H1 (cell line): ENCODE data around the gene KLHL17. TPM values are rescaled to one million over a fixed set of nuclear protein-coding genes. Genes with fewer than 3 reads are reported as not detected.

Experiments
- CTCF ChIA-PET: fragments of 300-600 bp; sonication (Branson Sonifier 250); formaldehyde crosslinking; loops from one replicate; lab custom pipeline; 2021; ENCODE audit not compliant: partially characterized antibody; lab: Charles Lee
- POLR2A ChIA-PET: fragments of 300-600 bp; sonication (Branson Sonifier 250); formaldehyde crosslinking; loops from one replicate; lab custom pipeline; 2021; ENCODE audit warnings: inconsistent platforms; ENCODE audit not compliant: partially characterized antibody; lab: Charles Lee
- DNase-seq, 2 experiments: peaks; one replicate each; pipeline versions ENCODE4 v3.0.0 to v3.0.0-alpha.2; 2010 to 2022; ENCODE audit warnings: low spot score in 2 of 2, low read depth in 1 of 2, mixed read lengths in 1 of 2
- FAIRE-seq: peaks from 2 replicates; lab custom pipeline; 2011; peaks lifted over from hg19 to GRCh38; lab: Jason Lieb, UNC
- H2AFZ ChIP-seq: 2 replicates; pipeline ENCODE4 v1.8.1; 2012; ENCODE audit warnings: low read length, inconsistent platforms
- H2AK5ac ChIP-seq: 2 replicates; pipeline ENCODE4 v1.6.1; 2013; ENCODE audit warnings: low read depth, low read length
- H2BK120ac ChIP-seq: replicated peaks from 2 replicates; pipeline ENCODE3; 2013; ENCODE audit warnings: low read depth, low read length, inconsistent platforms
- H2BK12ac ChIP-seq: 2 replicates; pipeline ENCODE4 v1.6.1; 2013; ENCODE audit warnings: low read depth, low read length
- H2BK15ac ChIP-seq: 2 replicates; pipeline ENCODE4 v1.6.1; 2013; ENCODE audit warnings: low read length
- H2BK20ac ChIP-seq: 2 replicates; pipeline ENCODE4 v1.6.1; 2013; ENCODE audit warnings: low read length
- H2BK5ac ChIP-seq: 2 replicates; pipeline ENCODE4 v1.6.1; 2013; ENCODE audit warnings: low read depth, low read length
- H3K14ac ChIP-seq: 2 replicates; pipeline ENCODE4 v1.6.1; 2013; ENCODE audit warnings: inconsistent platforms; ENCODE audit not compliant: insufficient read length
- H3K18ac ChIP-seq: 2 replicates; pipeline ENCODE4 v1.6.1; 2013; ENCODE audit warnings: low read length; ENCODE audit errors: extremely low read depth
- H3K23ac ChIP-seq: 2 replicates; pipeline ENCODE4 v1.6.1; 2013; ENCODE audit warnings: inconsistent platforms; ENCODE audit not compliant: insufficient read length
- H3K23me2 ChIP-seq: 2 replicates; pipeline ENCODE4 v1.6.1; 2013; ENCODE audit warnings: low read depth, low read length
- H3K27ac ChIP-seq: 2 replicates; pipeline ENCODE4 v1.6.1; 2011; ENCODE audit warnings: low read depth, low read length, inconsistent platforms
- H3K27me3 ChIP-seq, 4 experiments: replicated peaks in 1 of 4; 1 replicate in 1 of 4; 2 replicates in 3 of 4; pipeline versions ENCODE4 v1.6.1 to v1.8.1; 2011 to 2013; ENCODE audit warnings: low read length in 3 of 4, mild to moderate bottlenecking in 3 of 4, inconsistent platforms in 2 of 4, mixed read lengths in 2 of 4, moderate library complexity in 1 of 4; ENCODE audit not compliant: control insufficient read depth in 3 of 4, insufficient read depth in 3 of 4; ENCODE audit errors: extremely low read depth in 1 of 4
- H3K36me3 ChIP-seq, 4 experiments: 2 replicates each; pipeline versions ENCODE4 v1.6.1 to v1.8.1; 2011 to 2013; ENCODE audit warnings: mild to moderate bottlenecking in 4 of 4, low read length in 3 of 4, moderate library complexity in 2 of 4, control low read depth in 1 of 4, inconsistent platforms in 1 of 4; ENCODE audit not compliant: insufficient read depth in 4 of 4, control insufficient read depth in 2 of 4
- H3K4ac ChIP-seq: replicated peaks from 2 replicates; pipeline ENCODE3; 2013; ENCODE audit warnings: low read length, low read depth, mixed read lengths, inconsistent platforms; ENCODE audit not compliant: insufficient read length
- H3K4me1 ChIP-seq, 4 experiments: replicated peaks in 1 of 4; 1 replicate in 1 of 4; 2 replicates in 3 of 4; pipeline versions ENCODE4 v1.6.1 to v1.8.1; 2011 to 2013; ENCODE audit warnings: low read length in 3 of 4, inconsistent platforms in 2 of 4, mixed read lengths in 1 of 4; ENCODE audit not compliant: insufficient read depth in 4 of 4, control insufficient read depth in 3 of 4
- H3K4me2 ChIP-seq, 2 experiments: 2 replicates each; pipeline versions ENCODE4 v1.6.1 to v1.8.1; 2011 to 2013; ENCODE audit warnings: low read depth in 2 of 2, low read length in 2 of 2, control low read depth in 1 of 2, inconsistent platforms in 1 of 2, mild to moderate bottlenecking in 1 of 2; ENCODE audit not compliant: insufficient read depth in 1 of 2
- H3K4me3 ChIP-seq, 4 experiments: fragments of 200-600, 300-600 bp in 1 of 4; sonication (generic), shearing (Covaris generic), sonication (Bioruptor Twin) in 1 of 4; 2 replicates each; pipeline versions ENCODE4 v1.5.1 to v1.8.1; 2011 to 2016; ENCODE audit warnings: low read length in 4 of 4, low read depth in 3 of 4, control low read depth in 2 of 4, inconsistent platforms in 2 of 4, mild to moderate bottlenecking in 2 of 4, mixed read lengths in 1 of 4, moderate library complexity in 1 of 4; ENCODE audit not compliant: insufficient read depth in 2 of 4; ENCODE audit errors: extremely low read depth in 1 of 4
- H3K56ac ChIP-seq: replicated peaks from 2 replicates; pipeline ENCODE3; 2013; ENCODE audit warnings: low read depth, mild to moderate bottlenecking, mixed read lengths, low read length, inconsistent platforms; ENCODE audit not compliant: insufficient read length
- H3K79me1 ChIP-seq: 2 replicates; pipeline ENCODE4 v1.6.1; 2013; ENCODE audit warnings: low read depth, low read length, control low read depth
- H3K79me2 ChIP-seq, 2 experiments: 2 replicates each; pipeline versions ENCODE4 v1.6.1 to v1.8.1; 2012 to 2013; ENCODE audit warnings: low read length in 2 of 2, mild to moderate bottlenecking in 2 of 2, inconsistent platforms in 1 of 2; ENCODE audit not compliant: insufficient read depth in 2 of 2, control insufficient read depth in 1 of 2
- H3K9ac ChIP-seq, 4 experiments: replicated peaks in 1 of 4; 1 replicate in 1 of 4; 2 replicates in 3 of 4; pipeline versions ENCODE4 v1.6.1 to v1.8.1; 2011 to 2013; ENCODE audit warnings: low read depth in 3 of 4, low read length in 3 of 4, control low read depth in 2 of 4, mild to moderate bottlenecking in 2 of 4, moderate library complexity in 2 of 4, inconsistent platforms in 1 of 4; ENCODE audit errors: extremely low read depth in 1 of 4
- H3K9me3 ChIP-seq, 2 experiments: 2 replicates each; pipeline versions ENCODE4 v1.6.1 to v1.8.1; 2012 to 2013; ENCODE audit warnings: mild to moderate bottlenecking in 2 of 2, moderate library complexity in 2 of 2, control low read depth in 1 of 2, inconsistent platforms in 1 of 2, low read depth in 1 of 2, low read length in 1 of 2, mixed read lengths in 1 of 2; ENCODE audit not compliant: insufficient read depth in 2 of 2
- H4K20me1 ChIP-seq, 2 experiments: replicated peaks in 1 of 2; 2 replicates each; pipeline versions ENCODE3 to v1.8.1; 2011 to 2013; ENCODE audit warnings: inconsistent platforms in 2 of 2, low read length in 2 of 2, mild to moderate bottlenecking in 1 of 2; ENCODE audit not compliant: insufficient read depth in 2 of 2, control insufficient read depth in 1 of 2
- H4K5ac ChIP-seq: 2 replicates; pipeline ENCODE4 v1.6.1; 2013; ENCODE audit warnings: low read length, low read depth, mixed read lengths, inconsistent platforms; ENCODE audit not compliant: insufficient read length
- H4K8ac ChIP-seq: 2 replicates; pipeline ENCODE4 v1.8.0; 2013; ENCODE audit warnings: mild to moderate bottlenecking, moderate library complexity, low read length, inconsistent platforms; ENCODE audit not compliant: insufficient read depth; ENCODE audit errors: extremely low read depth
- H4K91ac ChIP-seq: replicated peaks from 2 replicates; pipeline ENCODE3; 2013; ENCODE audit warnings: low read length, mixed read lengths, inconsistent platforms; ENCODE audit not compliant: insufficient read length
- TAF7 ChIP-seq: optimal IDR thresholded peaks from 2 replicates; pipeline ENCODE3; 2011; ENCODE audit warnings: low read depth, mild to moderate bottlenecking, inconsistent platforms, low read length, moderate library complexity, borderline replicate concordance
- WGBS, 2 experiments: shearing (Covaris generic) in 1 of 2; methylation state at CpG; one replicate each; pipeline versions ENCODE4 v1.1.6 to v1.1.7; 2013 to 2015; ENCODE audit warnings: low lambda C conversion rate in 2 of 2, mixed read lengths in 2 of 2, inconsistent platforms in 1 of 2, low coverage in 1 of 2, missing lambda C conversion rate in 1 of 2; ENCODE audit not compliant: insufficient replicate concordance in 2 of 2, insufficient coverage in 1 of 2, insufficient read length in 1 of 2; ENCODE audit errors: extremely low coverage in 1 of 2, missing lambda C conversion rate in 1 of 2; 5-methylcytosine and 5-hydroxymethylcytosine counted together
- polyA plus RNA-seq, 7 experiments: library from polyadenylated mRNA; depleted of rRNA in 3 of 7; stranded (reverse) in 5 of 7; unstranded in 2 of 7; fragments of >200 nt in 5 of 7; fragments of 200-250 nt in 2 of 7; gene quantifications; 1 replicate in 5 of 7; 2 replicates in 1 of 7; 4 replicates in 1 of 7; pipeline versions ENCODE4 v1.2.1 to v1.2.3, GENCODE V29; 2011 to 2013; ENCODE audit warnings: missing spikeins in 2 of 7, mixed read lengths in 2 of 7
- total RNA-seq: library from RNA; stranded (reverse); fragmentation: NEBNext Ultra II Directional; extraction: Animal tissue kit (Norgen Biotek cat#: 25700); gene quantifications from 2 replicates; pipeline ENCODE4 v1.2.1, GENCODE V29; 2021

Gene KLHL17
- total and polyA plus RNA-seq, 2 of the 8 experiments (the other 6 are each of a cell fraction or from before 2014, with no cell fraction given), result 32.6 to 36.1 TPM

DNA sequence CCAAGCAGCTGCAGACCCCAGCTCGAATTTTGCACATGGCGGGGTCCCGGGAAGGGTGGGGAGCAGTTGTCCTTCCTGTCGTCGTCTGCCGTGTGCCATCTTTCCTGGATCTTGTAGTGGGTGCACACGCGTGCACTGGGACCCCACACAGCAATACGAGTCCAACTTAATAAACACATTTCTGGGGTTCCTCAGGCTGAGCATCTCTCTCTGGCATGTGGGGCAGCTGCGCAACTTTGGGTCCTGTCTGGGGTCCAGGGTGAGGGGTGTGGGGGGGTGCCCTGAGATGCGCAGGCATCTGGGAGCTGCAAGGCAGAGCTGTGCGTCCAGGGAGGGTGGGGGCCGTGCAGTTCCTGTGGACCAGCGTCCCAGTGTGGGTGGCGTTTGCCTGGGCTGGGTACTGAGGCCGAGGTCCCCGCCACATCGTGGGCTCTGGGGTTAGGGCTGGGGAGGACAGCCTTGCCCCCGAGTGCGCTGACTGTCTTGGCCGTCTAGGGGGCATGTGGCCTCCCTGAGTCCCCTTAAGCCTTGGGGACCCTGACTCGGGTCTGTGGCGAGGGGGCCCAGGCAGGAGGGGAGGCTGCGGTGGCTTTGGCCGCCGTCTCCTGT is 5.2 kb downstream of the KLHL17 start:
- H3K4ac ChIP-seq, result no peak overlapping the region
- no peak for FAIRE-seq
- H2AK5ac ChIP-seq, result no peak overlapping the region
- no peak overlapping the region for H2BK12ac ChIP-seq
- DNase-seq, result no peak
- no peak overlapping the region for H3K9ac ChIP-seq
- H2BK20ac ChIP-seq, result no peak overlapping the region
- no peak overlapping the region for H2BK120ac ChIP-seq
- H3K79me2 ChIP-seq, result peaks cover 0 to 3% of the 10 kb centered on the region in 2 experiments; a peak in 1 of 4 replicates
- H4K91ac ChIP-seq, result no peak overlapping the region
- H3K23me2 ChIP-seq, result peaks cover 13% of the 10 kb centered on the region; the same call in 1 of the 2 replicates
- no peak overlapping the region for H3K27ac ChIP-seq
- no peak overlapping the region for H3K56ac ChIP-seq
- peaks cover 11 to 61% (median 54%) of the 10 kb centered on the region in 4 experiments for H3K27me3 ChIP-seq
- no peaks in the 10 kb centered on the region for H3K9me3 ChIP-seq
- ChIA-PET CTCF (interaction anchor here (2.8 kb wide), 1 partner anchor 18 kb away, joined by 9 read pairs; no protein-coding TSS in a partner anchor), POLR2A (interaction anchor here (0.7 kb wide), 1 partner anchor 23 kb away, joined by 5 read pairs; no protein-coding TSS in a partner anchor)
- no peak overlapping the region for H2BK15ac ChIP-seq
- no peak overlapping the region for H3K18ac ChIP-seq
- no peak overlapping the region for H3K14ac ChIP-seq
- 91% methylated on average over 23 of the region's 26 CpGs; no CpG with 5 or more reads in 1 of the 2 experiments for WGBS, 2 experiments
- no peak overlapping the region for H3K4me3 ChIP-seq
- H3K36me3 ChIP-seq, result peaks cover 0 to 19% (median 10%) of the 10 kb centered on the region in 4 experiments; a peak in 7 of 8 replicates
- H3K79me1 ChIP-seq, result no peaks in the 10 kb centered on the region; the same call in 1 of the 2 replicates
- no peak overlapping the region for H2AFZ ChIP-seq
- peak overlapping the region; percentile 83 to 99; a peak in 1 of 4 replicates for H3K4me2 ChIP-seq
- no peak overlapping the region for H4K5ac ChIP-seq
- H3K23ac ChIP-seq, result no peak overlapping the region
- H4K8ac ChIP-seq, result no peak overlapping the region
- no peak for TF ChIP-seq TAF7
- H3K4me1 ChIP-seq, result peaks cover 0 to 13% (median 9%) of the 10 kb centered on the region in 4 experiments; a peak in 5 of 7 replicates
- peaks cover 0 to 36% of the 10 kb centered on the region in 2 experiments for H4K20me1 ChIP-seq
- H2BK5ac ChIP-seq, result no peak overlapping the region
